ENCODE measurements around the gene MCM7. TPM values are rescaled to one million over a fixed set of nuclear protein-coding genes. Genes with fewer than 3 reads are reported as not detected.

MCM7 gene
- total RNA-seq, 1 experiment from 2014 or later, result 387 TPM

- TF ChIP-seq YY1 (IDR thresholded peaks at IDR 0.05; ENCODE audit: extremely low read depth, insufficient replicate concordance, low read depth, low read length), result no peak
- TF ChIP-seq POLR2AphosphoS5 (IDR thresholded peaks at IDR 0.05; ENCODE audit: low read depth, low read length), result no peak
- no peak for TF ChIP-seq EZH2phosphoT487 (IDR thresholded peaks at IDR 0.05; ENCODE audit: borderline replicate concordance)
- no peak for TF ChIP-seq ZNF274 (IDR thresholded peaks at IDR 0.05; ENCODE audit: low read depth, low read length)
- no peak for TF ChIP-seq SRF (IDR thresholded peaks at IDR 0.05; ENCODE audit: low read depth)
Observed at GRCh38 chr7:100141555-100141949, 40.4 kb upstream of the MCM7 start (continued).

- BruUV-seq (replicated peaks), result no TSS peak
- intact Hi-C loops (cut with micrococcal nuclease), result no loop called here
- Histone ChIP-seq H3K9me2 (ENCODE audit: insufficient read depth) (no peaks in the 10 kb centered on the region), H3K79me2 (ENCODE audit: insufficient read depth, low read length) (no peaks in the 10 kb centered on the region), H3K27ac (ENCODE audit: low read depth, low read length) (no peak overlapping the region), H3K9me3 (ENCODE audit: control insufficient read depth in 1 of 2, insufficient read depth in 1 of 2, low read depth in 1 of 2, low read length in 2 of 2) (no peaks in the 10 kb centered on the region), H4K20me1 (ENCODE audit: insufficient read depth) (no peaks in the 10 kb centered on the region), H3K4me3 (replicated peaks in 1 of 2; ENCODE audit: low read depth in 1 of 2, low read length in 2 of 2) (no peak overlapping the region), H2AFZ (ENCODE audit: low read depth, low read length, poor library complexity, severe bottlenecking) (no peak overlapping the region), H3K9ac (ENCODE audit: low read length) (no peak overlapping the region), H3K4me1 (ENCODE audit: control insufficient read depth in 1 of 2, insufficient read depth in 2 of 2, low read length in 2 of 2) (no peaks in the 10 kb centered on the region), H3K4me2 (ENCODE audit: low read length) (no peak overlapping the region), H3K36me3 (ENCODE audit: control insufficient read depth in 1 of 2, insufficient read depth in 2 of 2, low read length in 2 of 2) (no peaks in the 10 kb centered on the region), H3K27me3 (ENCODE audit: insufficient read depth, low read length) (no peaks in the 10 kb centered on the region)
- ATAC-seq (no peak), DNase-seq (ENCODE audit: low read depth, low spot score) (no peak)
- POLR2A ChIA-PET, result no interaction called here
- CTCF ChIA-PET, result interaction anchor here (0.7 kb wide), 1 partner anchor 10 kb away, joined by 3 read pairs; the partner anchor contains the start of gene LAMTOR4
- RAD21 ChIA-PET (ENCODE audit: low non-redundant PET in 1 of 2, low total read pairs in 2 of 2, uncharacterized antibody in 2 of 2, unreplicated experiment in 2 of 2), result interaction anchor here in 1 of 2 experiments (0.6 kb wide), 1 partner anchor 159 kb away, joined by 4 read pairs; no protein-coding TSS in a partner anchor
- TF ChIP-seq CTCF (IDR thresholded peaks at IDR 0.05 in 2 of 3, conservative IDR thresholded peaks at IDR 0.05 in 1 of 3; ENCODE audit: borderline replicate concordance in 1 of 3, insufficient read depth in 1 of 3, low read depth in 2 of 3, low read length in 2 of 3), result no peak
- no peak for TF ChIP-seq ZNF274 (IDR thresholded peaks at IDR 0.05; ENCODE audit: low read depth, low read length)
- TF ChIP-seq SIN3A (IDR thresholded peaks at IDR 0.05; ENCODE audit: low read depth), result no peak
- TF ChIP-seq JUND (IDR thresholded peaks at IDR 0.05), result no peak
- TF ChIP-seq FOSL1 (IDR thresholded peaks at IDR 0.05; ENCODE audit: low read depth), result no peak
- no peak for TF ChIP-seq ZFX (IDR thresholded peaks at IDR 0.05)
- no peak for TF ChIP-seq EGR1 (IDR thresholded peaks at IDR 0.05; ENCODE audit: low read depth)
- no peak for TF ChIP-seq EZH2phosphoT487 (IDR thresholded peaks at IDR 0.05; ENCODE audit: borderline replicate concordance)
- no peak for TF ChIP-seq SRF (IDR thresholded peaks at IDR 0.05; ENCODE audit: low read depth)
- TF ChIP-seq ZBTB33 (IDR thresholded peaks at IDR 0.05; ENCODE audit: extremely low read depth, insufficient replicate concordance, low read length), result no peak
- no peak for TF ChIP-seq ELF1 (IDR thresholded peaks at IDR 0.05; ENCODE audit: borderline replicate concordance, low read depth)
- no peak for TF ChIP-seq CEBPB (IDR thresholded peaks at IDR 0.05; ENCODE audit: low read depth)
- TF ChIP-seq POLR2A (IDR thresholded peaks at IDR 0.05; ENCODE audit: borderline replicate concordance, extremely low read depth, insufficient read depth, insufficient read length), result no peak
- TF ChIP-seq RAD21 (IDR thresholded peaks at IDR 0.05; ENCODE audit: low read depth), result no peak
- no peak for TF ChIP-seq MAX (IDR thresholded peaks at IDR 0.05)
- TF ChIP-seq SP1 (IDR thresholded peaks at IDR 0.05; ENCODE audit: low read depth), result no peak
- no peak for TF ChIP-seq YY1 (IDR thresholded peaks at IDR 0.05; ENCODE audit: extremely low read depth, insufficient replicate concordance, low read depth, low read length)
Observed at GRCh38 chr7:100137851-100138760, 36.9 kb upstream of the MCM7 start.

Data from HCT116 (cell line).